ENCODE results near the gene NEK4.

Gene NEK4

DNA sequence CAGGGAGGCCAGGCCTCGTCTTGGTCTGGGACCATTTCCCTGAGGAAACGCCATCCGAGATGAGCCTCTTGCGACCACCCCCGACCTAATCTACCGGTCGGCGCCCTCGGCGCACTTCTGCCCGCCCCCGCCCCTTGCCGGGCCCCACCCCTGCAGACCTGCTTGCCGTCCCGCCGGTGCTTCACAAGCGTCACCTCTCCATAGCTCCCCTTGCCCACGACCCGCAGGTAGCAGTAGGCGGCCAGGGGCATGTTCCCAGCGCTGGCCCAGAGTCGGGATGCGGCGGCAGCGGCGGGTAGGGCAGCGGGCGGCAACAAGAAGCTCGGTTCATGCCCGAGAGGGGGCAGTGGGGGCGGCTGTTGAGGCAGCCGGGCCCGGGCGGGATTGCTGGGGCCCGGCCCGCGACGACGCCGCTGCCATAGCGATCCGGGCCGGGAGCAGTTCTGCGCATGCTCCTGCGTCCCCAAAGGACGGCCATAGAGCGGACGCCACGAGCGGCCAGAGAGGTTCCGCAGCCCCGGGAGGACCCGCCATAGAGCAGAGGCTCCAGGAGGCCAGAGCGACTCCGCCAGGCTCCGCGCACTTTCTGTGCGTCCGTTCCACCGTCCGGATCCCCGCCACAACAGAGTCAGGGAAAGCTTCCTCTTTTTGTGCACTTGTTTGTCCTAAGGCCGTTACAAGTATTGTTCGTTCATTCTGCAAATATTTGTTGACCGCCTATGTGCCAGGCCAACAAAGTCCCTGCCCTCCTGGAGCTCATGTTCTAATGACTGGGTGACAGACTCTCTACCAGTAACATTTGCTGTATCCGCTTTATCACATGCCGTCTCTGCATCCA, at the start of gene NEK4:
TSS of gene NEK4 (minus strand) at position 445 of the 838 bp plus-strand sequence. CDS start at position 251, 194 bp downstream.
- DNase-seq (ENCODE audit: low read depth, low spot score): peak; percentile 97

GRCh38 chr3:52819936-52820335, 49.2 kb upstream of the NEK4 start:
- DNase-seq (ENCODE audit: low read depth, low spot score): no peak

- no peak for DNase-seq (ENCODE audit: low read depth, low spot score)
Measured at GRCh38 chr3:52817860-52818259, 47.1 kb upstream of the NEK4 start.

GRCh38 chr3:52817221-52817620, 46.5 kb upstream of the NEK4 start:
- DNase-seq (ENCODE audit: low read depth, low spot score): no peak

DNA sequence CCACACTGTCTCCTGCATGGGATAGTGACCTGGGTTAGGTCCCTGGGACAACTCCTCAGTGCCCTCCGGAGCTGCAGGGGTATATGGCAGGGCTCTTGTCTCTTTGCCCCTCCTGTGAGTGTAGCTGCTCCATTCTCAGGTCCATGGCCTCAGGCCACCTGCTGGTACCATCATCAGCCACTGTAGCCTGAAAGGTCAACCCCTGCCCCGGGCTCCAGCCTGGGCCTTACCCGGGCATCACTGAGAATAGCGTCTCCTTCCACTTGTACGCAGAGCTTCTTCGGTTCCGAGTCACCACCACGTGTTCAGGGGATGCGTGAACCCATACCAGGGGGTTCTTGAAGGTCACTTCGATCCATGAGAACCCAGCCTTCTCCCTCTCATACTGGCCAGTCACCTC, 45.9 kb upstream of the NEK4 start:
- no peak for DNase-seq (ENCODE audit: low read depth, low spot score)

- DNase-seq (ENCODE audit: low read depth, low spot score): no peak
Measured at GRCh38 chr3:52816199-52816598, 45.5 kb upstream of the NEK4 start.

DNA sequence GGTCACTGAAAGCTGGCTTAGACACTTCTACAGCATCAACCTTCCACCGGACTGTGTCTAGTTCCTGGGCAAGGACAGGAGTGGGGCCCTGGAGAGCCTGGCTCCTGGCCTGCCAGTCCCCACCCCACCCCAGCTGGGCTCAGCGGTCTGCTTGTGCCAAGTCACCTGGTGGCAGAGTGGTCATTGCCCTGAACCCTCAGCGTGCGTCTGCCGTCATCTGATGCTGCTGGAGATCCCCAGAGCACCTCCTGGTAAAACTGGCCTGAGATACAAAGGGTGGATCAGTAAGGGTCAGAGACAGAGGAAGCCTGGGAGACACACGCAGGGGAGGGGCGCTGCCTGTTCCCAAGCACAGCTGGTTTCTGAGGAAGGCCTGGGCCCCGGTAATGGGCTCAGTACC, 43.1 kb upstream of the NEK4 start:
- DNase-seq (ENCODE audit: low read depth, low spot score): no peak

GRCh38 chr3:52811452-52812011, 40.8 kb upstream of the NEK4 start:
- DNase-seq (ENCODE audit: low read depth, low spot score): no peak

- DNase-seq (ENCODE audit: low read depth, low spot score): no peak
Measured at GRCh38 chr3:52810923-52811322, 40.2 kb upstream of the NEK4 start.

DNA sequence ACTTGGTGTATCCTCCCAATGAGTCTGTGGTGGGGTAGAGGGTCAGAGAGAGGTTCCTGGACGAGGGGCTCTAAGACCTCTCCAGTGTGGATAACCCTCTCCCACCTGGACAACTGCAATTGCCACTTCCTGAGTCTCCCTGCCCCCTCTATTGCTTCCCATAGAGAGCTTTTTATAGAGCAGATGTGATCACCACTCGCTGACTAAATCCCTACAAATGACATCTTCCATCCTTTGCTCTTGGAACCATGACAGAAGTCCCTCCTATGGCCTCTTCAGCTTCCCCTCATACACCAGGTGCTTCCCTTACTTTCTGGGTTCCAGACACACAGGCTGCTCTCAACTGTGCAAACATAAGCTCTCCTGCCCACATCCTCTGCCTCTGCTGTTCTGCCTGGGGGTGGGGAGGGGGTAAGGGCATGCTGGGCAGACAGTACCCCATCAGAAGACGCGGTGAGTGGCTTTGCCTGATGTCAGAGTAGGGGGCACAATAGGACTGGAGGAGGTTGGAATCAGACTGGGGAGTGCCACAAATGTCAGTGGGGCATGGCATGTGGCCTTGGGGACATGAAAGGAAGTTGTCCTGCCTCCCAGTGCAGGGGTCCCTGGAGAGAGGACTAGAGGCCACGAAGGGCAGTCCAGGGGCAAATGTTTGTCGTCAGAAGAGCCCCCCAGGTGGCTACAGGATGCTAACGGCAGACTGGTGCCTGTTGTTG, 39.1 kb upstream of the NEK4 start:
- no peak for DNase-seq (ENCODE audit: low read depth, low spot score)

DNA sequence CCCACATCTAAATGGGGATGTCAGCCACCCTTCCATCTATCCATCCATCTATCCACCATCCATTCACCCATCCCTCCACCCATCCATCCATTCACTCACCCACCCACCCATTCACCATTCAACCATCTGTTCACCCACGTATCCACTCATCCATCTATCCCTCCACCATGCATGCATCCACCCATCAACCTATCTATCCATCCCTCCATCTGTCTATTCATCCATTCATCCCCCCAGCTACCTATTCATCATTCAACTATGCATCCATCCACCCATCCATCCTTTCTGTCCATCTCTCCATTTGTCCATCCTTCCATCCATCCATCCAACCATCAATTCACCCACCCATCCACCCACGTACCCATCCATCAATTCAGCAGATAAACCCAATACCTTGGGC, 38.4 kb upstream of the NEK4 start:
- DNase-seq (ENCODE audit: low read depth, low spot score): no peak

DNA sequence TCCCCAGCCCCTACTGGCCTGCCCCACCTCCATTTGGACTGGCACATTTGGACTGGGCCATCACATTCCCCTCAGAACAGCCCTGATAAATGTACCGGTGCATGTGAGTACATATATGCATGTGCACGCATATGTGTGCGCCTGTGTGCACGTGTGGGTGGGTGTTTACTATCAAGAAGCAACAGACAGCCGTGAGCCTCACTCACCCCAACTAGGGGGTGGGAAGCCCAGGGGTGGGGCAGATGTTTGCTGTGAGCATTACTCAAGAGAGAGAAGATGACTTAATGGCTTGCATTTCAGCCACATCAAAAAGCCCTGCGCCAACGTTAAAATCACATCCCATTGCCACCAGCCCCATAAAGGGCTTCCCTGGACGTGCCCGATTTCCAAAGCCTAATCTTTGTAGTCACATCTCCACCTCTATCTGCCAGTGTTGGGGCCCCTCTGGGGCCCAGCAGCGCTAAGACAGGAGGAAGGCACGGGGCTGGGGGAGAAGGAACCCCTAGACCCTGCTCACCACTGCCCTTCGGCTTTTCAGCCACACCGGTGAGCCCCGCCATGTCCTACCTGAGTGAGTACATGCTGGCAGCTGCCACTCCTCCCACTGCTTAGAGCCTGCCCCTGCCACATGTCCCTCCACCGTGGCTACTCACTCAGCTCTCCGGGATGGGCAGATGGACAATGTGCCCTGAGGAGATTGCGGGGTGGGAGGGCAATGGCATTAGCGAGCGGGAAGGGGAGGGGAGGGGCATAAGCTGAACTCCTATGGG, 34.7 kb upstream of the NEK4 start:
- DNase-seq (ENCODE audit: low read depth, low spot score): no peak

DNA sequence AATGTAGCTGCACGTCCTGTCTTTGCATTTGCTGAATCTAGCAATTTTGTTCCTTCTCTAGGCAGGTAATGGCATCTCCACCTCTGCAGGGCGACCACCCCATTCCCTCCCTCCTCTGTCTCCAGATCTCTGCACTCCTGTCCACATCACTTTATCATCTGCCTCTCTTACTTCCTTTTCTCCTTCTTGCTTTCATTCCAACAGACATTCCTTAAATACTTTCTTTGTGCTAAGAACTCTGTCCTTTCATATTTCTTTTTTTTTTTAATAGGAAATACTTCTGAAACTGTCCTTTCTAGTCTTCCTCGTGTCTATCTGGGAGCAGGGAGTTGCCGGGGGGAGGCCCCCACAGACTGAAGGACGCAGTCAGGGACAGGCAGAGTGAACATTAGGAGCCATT, 31.1 kb upstream of the NEK4 start:
- no peak for DNase-seq (ENCODE audit: low read depth, low spot score)

DNA sequence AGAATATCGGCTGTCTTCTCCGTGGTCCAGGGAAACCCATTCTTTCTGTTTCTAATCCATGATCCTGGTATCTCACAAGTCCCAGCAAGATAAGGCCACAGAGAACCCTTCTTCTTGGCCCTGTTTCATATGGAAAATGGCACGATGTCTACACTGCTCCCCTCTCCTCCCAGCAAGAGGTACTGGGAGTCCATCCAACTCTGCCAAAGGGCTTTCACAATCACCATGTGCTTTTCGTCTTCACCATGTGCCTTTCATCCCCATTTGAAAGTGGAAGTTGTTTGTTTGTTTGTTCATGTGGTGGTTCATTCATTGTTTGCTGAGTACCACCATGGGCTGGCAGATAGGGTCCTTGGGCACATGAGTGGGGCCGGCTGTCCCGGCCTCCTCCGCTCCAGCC, 29.3 kb upstream of the NEK4 start:
- no peak for DNase-seq (ENCODE audit: low read depth, low spot score)

GRCh38 chr3:52798978-52799476, 28.3 kb upstream of the NEK4 start:
- no peak for DNase-seq (ENCODE audit: low read depth, low spot score)

- peak; percentile 44 for DNase-seq (ENCODE audit: low read depth, low spot score)
Measured at GRCh38 chr3:52798376-52798977, 27.7 kb upstream of the NEK4 start.

GRCh38 chr3:52796411-52796810, 25.7 kb upstream of the NEK4 start:
- no peak for DNase-seq (ENCODE audit: low read depth, low spot score)

GRCh38 chr3:52795298-52795900, 24.7 kb upstream of the NEK4 start:
- no peak for DNase-seq (ENCODE audit: low read depth, low spot score)

GRCh38 chr3:52794612-52795099, 23.9 kb upstream of the NEK4 start, which contains the start of gene ITIH3:
TSS of gene ITIH3 (plus strand) at chr3:52794796. CDS start at chr3:52794804, 8 bp downstream.
- DNase-seq (ENCODE audit: low read depth, low spot score): no peak
